ENCODE data around the gene CREB3L1.

CREB3L1 gene

GRCh38 chr11:46271407-46271806, 6.1 kb upstream of the CREB3L1 start:
- Histone ChIP-seq H3K4me3 (no peak overlapping the region), H3K27ac (peak overlapping the region in 4 of 21 experiments; percentile 43 to 71 (median 54))

GRCh38 chr11:46271875-46272815, 5.3 kb upstream of the CREB3L1 start:
- Histone ChIP-seq H3K4me3 (no peak overlapping the region), H3K27ac (peak overlapping the region in 17 of 21 experiments; percentile 31 to 85 (median 63))

GRCh38 chr11:46272816-46273427, 4.5 kb upstream of the CREB3L1 start:
- H3K27ac ChIP-seq, result peak overlapping the region in 17 of 21 experiments; percentile 31 to 85 (median 64)
- H3K4me3 ChIP-seq, result no peak overlapping the region

GRCh38 chr11:46273511-46274205, 3.8 kb upstream of the CREB3L1 start:
- H3K4me3 ChIP-seq, result no peak overlapping the region
- H3K27ac ChIP-seq, result peak overlapping the region in 16 of 21 experiments; percentile 22 to 85 (median 64)

GRCh38 chr11:46275964-46276641, 1.4 kb upstream of the CREB3L1 start:
- Histone ChIP-seq H3K4me3 (no peak overlapping the region), H3K27ac (peak overlapping the region in 1 of 21 experiments; percentile 23)

- H3K27ac ChIP-seq, result peak overlapping the region in 4 of 21 experiments; percentile 37 to 79 (median 65)
- peak overlapping the region; percentile 34 to 60 (median 50) for H3K4me3 ChIP-seq
Observed at GRCh38 chr11:46277313-46277621, 195 bp upstream of the CREB3L1 start.

GRCh38 chr11:46278387-46279125, 1.1 kb downstream of the CREB3L1 start:
- H3K27ac ChIP-seq, result peak overlapping the region in 20 of 21 experiments; percentile 28 to 87 (median 69)
- H3K4me3 ChIP-seq, result peak overlapping the region; percentile 34 to 60 (median 50)

GRCh38 chr11:46279126-46280099, 2.0 kb downstream of the CREB3L1 start:
- Histone ChIP-seq H3K4me3 (peak overlapping the region; percentile 34 to 60 (median 50)), H3K27ac (peak overlapping the region in 18 of 21 experiments; percentile 28 to 87 (median 72))

- H3K27ac ChIP-seq, result peak overlapping the region in 7 of 21 experiments; percentile 16 to 71 (median 23)
- peak overlapping the region in 1 of 7 experiments; percentile 45 for H3K4me3 ChIP-seq
Observed at GRCh38 chr11:46280706-46281105, 3.2 kb downstream of the CREB3L1 start.

- Histone ChIP-seq H3K4me3 (no peak overlapping the region), H3K27ac (peak overlapping the region in 12 of 21 experiments; percentile 1 to 71 (median 37))
Observed at GRCh38 chr11:46281371-46281831, 3.9 kb downstream of the CREB3L1 start.

GRCh38 chr11:46285173-46285572, 7.7 kb downstream of the CREB3L1 start:
- Histone ChIP-seq H3K4me3 (no peak overlapping the region), H3K27ac (peak overlapping the region in 13 of 21 experiments; percentile 3 to 71 (median 41))

GRCh38 chr11:46285594-46286033, 8.2 kb downstream of the CREB3L1 start:
- no peak overlapping the region for H3K4me3 ChIP-seq
- H3K27ac ChIP-seq, result peak overlapping the region in 12 of 21 experiments; percentile 3 to 71 (median 38)

GRCh38 chr11:46286789-46287188, 9.3 kb downstream of the CREB3L1 start:
- Histone ChIP-seq H3K4me3 (no peak overlapping the region), H3K27ac (peak overlapping the region in 2 of 21 experiments; percentile 11 to 71)

GRCh38 chr11:46288451-46288850, 11.0 kb downstream of the CREB3L1 start:
- peak overlapping the region in 1 of 21 experiments; percentile 87 for H3K27ac ChIP-seq

GRCh38 chr11:46290011-46290410, 12.5 kb downstream of the CREB3L1 start:
- Histone ChIP-seq H3K4me3 (no peak overlapping the region), H3K27ac (peak overlapping the region in 19 of 21 experiments; percentile 9 to 87 (median 62))

More at GRCh38 chr11:46288451-46288850, 11.0 kb downstream of the CREB3L1 start:
- H3K4me3 ChIP-seq, result no peak overlapping the region

GRCh38 chr11:46290598-46291309, 13.3 kb downstream of the CREB3L1 start:
- H3K27ac ChIP-seq, result peak overlapping the region in 17 of 21 experiments; percentile 28 to 87 (median 67)

More at GRCh38 chr11:46290598-46291309, 13.3 kb downstream of the CREB3L1 start:
- no peak overlapping the region for H3K4me3 ChIP-seq

Data from skin epidermis (tissue), 12 donors.